ENCODE measurements around the gene SMAP1. TPM values are rescaled to one million over a fixed set of nuclear protein-coding genes. Genes with fewer than 3 reads are reported as not detected.

The SMAP1 gene
- total and polyA plus RNA-seq, 12 donors: 11.3 to 39.8 (median 24.2) TPM

GRCh38 chr6:70811788-70812187 is 144.1 kb downstream of the SMAP1 start:
- TF ChIP-seq CTCF (IDR thresholded peaks at IDR 0.05): no peak
- no peak for TF ChIP-seq POLR2A (IDR thresholded peaks at IDR 0.05)
- H3K4me1 ChIP-seq (replicated peaks in 1 of 2): peaks cover 0 to 8% of the 10 kb centered on the region in 2 donors
- no peak overlapping the region for H3K4me3 ChIP-seq
- H3K36me3 ChIP-seq (replicated peaks in 1 of 2): no peaks in the 10 kb centered on the region
- 87 to 93% (median 89%) methylated on average over 6 of the region's 6 CpGs for WGBS, 4 donors
- DNase-seq: no peak
- H3K9me3 ChIP-seq (replicated peaks in 1 of 3): no peaks in the 10 kb centered on the region
- intact Hi-C loops (cut with DNase I): no loop called here
- no peaks in the 10 kb centered on the region for H3K27me3 ChIP-seq
- H3K27ac ChIP-seq: no peak overlapping the region

- H3K4me3 ChIP-seq: no peak overlapping the region
- no peak for TF ChIP-seq CTCF (IDR thresholded peaks at IDR 0.05)
- TF ChIP-seq POLR2A (IDR thresholded peaks at IDR 0.05): no peak
- 61 to 93% (median 86%) methylated on average over 3 of the region's 3 CpGs for WGBS, 4 donors
- intact Hi-C loops (cut with DNase I): no loop called here
- H3K27me3 ChIP-seq: no peaks in the 10 kb centered on the region
- DNase-seq: no peak
- no peaks in the 10 kb centered on the region for H3K9me3 ChIP-seq (replicated peaks in 1 of 3)
- H3K27ac ChIP-seq: no peak overlapping the region
- no peaks in the 10 kb centered on the region for H3K36me3 ChIP-seq (replicated peaks in 1 of 2)
- H3K4me1 ChIP-seq (replicated peaks in 1 of 2): peaks cover 0 to 8% of the 10 kb centered on the region in 2 donors
Measured at GRCh38 chr6:70813885-70814284, 146.2 kb downstream of the SMAP1 start.

- Histone ChIP-seq H3K36me3 (replicated peaks in 1 of 2) (no peaks in the 10 kb centered on the region), H3K27me3 (no peaks in the 10 kb centered on the region), H3K4me3 (no peak overlapping the region), H3K9me3 (replicated peaks in 1 of 3) (no peaks in the 10 kb centered on the region), H3K4me1 (replicated peaks in 1 of 2) (peaks cover 0 to 5% of the 10 kb centered on the region in 2 donors), H3K27ac (no peak overlapping the region)
- intact Hi-C loops (cut with DNase I): no loop called here
- WGBS, 4 donors: 95 to 99% (median 97%) methylated on average over 4 of the region's 4 CpGs
- TF ChIP-seq POLR2A (IDR thresholded peaks at IDR 0.05) (no peak), CTCF (IDR thresholded peaks at IDR 0.05) (no peak)
- DNase-seq: no peak
Measured at GRCh38 chr6:70819646-70820045, 152.0 kb downstream of the SMAP1 start.

- Histone ChIP-seq H3K27me3 (no peaks in the 10 kb centered on the region), H3K4me3 (no peak overlapping the region), H3K4me1 (replicated peaks in 1 of 2) (no peaks in the 10 kb centered on the region), H3K9me3 (replicated peaks in 1 of 3) (no peaks in the 10 kb centered on the region), H3K36me3 (replicated peaks in 1 of 2) (no peaks in the 10 kb centered on the region), H3K27ac (no peak overlapping the region)
- intact Hi-C loops (cut with DNase I): no loop called here
- no peak for DNase-seq
- 98 to 100% (median 99%) methylated on average over 2 of the region's 2 CpGs for WGBS, 4 donors
- TF ChIP-seq CTCF (IDR thresholded peaks at IDR 0.05) (no peak), POLR2A (IDR thresholded peaks at IDR 0.05) (no peak)
Measured at GRCh38 chr6:70820778-70821177, 153.1 kb downstream of the SMAP1 start.

Data from adrenal gland (tissue), 12 donors.